ENCODE results near the gene GALNT17.

DNA sequence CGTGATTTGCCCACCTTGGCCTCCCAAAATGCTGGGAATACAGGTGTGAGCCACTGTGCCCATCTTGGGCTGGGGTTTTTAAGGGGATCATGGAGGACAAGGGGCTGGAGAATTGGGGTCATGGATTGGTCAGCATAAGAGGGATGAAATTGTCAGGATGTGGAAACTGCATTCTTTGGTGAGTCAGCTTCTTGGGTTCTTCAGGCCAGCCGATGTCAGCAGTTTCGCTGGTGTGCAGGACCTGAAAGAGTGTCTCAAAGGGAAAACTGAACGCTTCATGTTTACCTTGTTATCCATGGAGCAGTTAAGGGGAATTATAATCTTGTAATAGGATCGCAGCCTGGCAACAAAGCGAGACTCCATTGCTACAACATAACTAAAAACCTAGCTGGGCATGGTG lies 13.0 kb downstream of the GALNT17 start:
- TF ChIP-seq TAF1 (IDR thresholded peaks at IDR 0.05; ENCODE audit: borderline replicate concordance, insufficient read depth, low read length) (no peak), POLR2AphosphoS5 (IDR thresholded peaks at IDR 0.05; ENCODE audit: low read depth, low read length) (no peak)
